Cortex of kidney (tissue), 1 donor: ENCODE measurements around the gene COMP.
"Not testable (repeated sequence)": the region's sequence is repeated elsewhere in the genome, so short reads cannot be mapped to it uniquely, and the experiment has no call there.

Experiments used
- DNase-seq: peaks from one replicate; lab custom pipeline; 2025; lab: John Stamatoyannopoulos, UW

Gene COMP

GRCh38 chr19:18790566-18791314 lies at the start of gene COMP:
COMP (minus strand) TSS chr19:18791305; CDS start chr19:18791269, 36 bp downstream.
- no peak for DNase-seq

DNA sequence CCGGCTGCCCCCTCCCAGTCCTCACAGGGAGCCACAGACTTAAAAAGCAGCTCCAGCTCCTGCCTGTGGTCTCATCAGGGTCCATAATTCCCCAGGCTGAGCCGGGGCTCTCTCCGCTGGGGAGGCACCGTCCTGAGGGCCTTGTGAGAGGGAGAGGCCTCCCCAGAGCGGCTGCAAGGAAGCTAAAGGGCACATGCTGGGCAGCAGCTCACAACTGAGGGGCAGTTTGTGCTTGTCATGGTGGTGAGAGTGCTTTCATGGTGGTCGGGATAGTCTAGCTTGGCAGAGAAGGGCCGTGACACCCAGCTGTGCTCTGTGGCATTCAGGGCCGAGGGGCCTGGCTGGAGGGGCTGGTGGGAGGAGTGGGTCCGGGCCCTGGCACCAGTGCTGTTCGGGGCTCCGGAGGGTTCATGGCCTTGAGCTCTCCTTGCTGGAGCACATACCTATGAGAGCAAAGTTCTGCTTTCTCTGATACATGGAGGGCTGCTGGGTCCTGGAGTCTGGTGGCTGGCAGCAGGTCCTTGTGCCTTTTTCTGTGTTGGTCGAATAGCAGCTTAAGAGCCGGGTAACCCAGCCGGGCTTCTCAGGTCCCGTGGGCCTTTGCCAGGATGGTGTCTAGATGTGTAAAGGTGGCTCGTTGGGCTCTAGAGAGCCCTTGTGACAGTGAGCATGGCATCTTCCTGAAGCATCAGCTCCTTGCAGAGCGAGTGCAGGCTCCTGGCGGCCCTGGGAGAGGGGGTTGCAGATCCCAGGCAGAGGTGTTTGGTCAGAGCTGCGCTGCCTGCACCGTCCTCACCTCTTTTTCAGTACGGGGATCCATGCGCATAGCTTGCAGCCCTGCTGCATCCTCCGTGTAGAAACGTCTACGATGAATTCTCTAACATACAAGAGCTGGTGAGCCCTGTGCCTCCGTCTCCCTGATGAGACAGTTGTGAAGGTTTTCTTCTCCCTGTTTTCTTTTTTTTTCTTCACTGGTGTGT lies 49.5 kb upstream of the COMP start:
- DNase-seq: no peak

- DNase-seq: no peak
Observed at GRCh38 chr19:18839465-18840287, 48.6 kb upstream of the COMP start.

DNA sequence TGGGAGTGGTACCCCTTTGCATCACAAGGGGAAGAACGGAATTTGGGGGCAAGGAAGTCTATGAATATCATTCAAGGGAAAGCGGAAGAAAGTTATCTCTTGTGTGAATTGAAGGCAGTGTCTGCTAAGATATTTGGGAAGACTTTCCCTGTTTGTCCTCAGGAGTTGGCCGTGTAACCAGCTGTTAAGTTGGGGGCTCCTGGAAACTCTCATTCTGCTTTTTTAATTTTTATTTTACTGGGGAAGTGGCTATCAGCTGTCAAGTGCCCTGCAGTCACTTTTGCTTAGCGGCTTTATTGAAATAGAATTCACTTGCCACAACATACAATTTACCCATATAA lies 43.5 kb upstream of the COMP start:
- no peak for DNase-seq

DNA sequence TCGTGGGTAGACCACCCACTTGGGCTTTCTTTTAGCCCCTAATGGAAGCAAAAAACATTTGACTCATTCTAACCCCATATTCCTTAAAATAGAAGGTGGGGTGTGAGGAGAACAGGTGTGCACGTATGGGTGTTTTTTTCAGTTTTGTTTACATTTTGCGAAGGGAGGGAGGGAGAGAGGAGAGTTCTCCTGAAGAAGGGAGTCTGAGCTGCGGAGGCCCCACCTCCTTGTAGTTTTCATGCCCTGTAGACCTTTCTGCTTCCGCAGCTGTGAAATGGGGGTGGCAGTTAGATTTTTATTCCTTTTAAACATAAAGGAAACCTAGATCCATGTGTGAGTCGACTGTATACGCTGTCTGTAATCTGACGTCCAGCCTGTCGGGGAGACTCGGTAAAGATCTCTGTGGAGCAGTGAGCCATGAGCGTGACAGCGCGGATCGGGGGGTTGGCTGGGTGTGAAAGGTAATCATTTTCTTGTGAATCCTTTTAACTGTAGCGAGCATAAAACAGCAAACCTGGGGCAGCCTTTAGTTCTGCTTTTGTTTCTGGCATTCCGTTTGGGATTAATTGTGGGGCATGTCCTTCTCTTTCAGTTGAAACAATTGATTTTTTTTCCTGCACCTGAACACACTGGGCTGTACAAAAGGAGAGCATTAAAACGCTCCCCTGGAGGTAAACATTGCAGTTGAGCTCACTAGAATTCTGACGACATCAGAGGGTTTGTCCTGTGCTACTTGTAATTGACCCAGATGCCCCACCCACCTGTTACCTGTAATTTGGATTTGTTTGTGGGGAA lies 42.9 kb upstream of the COMP start:
- no peak for DNase-seq

DNA sequence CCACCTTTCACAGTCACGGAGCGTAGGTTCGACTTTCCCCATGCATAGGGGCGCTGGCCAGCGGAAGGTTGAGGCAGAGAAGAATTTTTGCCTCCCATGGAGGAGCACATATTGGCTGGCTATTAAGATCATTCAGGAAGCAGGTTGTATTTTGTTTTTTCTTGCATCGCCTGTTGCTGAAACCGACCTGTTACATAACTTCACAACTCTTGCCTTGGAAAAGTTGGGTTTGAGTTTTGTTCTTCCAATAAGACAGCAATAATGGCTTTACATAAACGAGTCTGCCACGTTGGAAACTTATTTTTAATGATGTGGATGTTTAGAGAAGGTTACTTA lies 42.0 kb upstream of the COMP start:
- no peak for DNase-seq

DNA sequence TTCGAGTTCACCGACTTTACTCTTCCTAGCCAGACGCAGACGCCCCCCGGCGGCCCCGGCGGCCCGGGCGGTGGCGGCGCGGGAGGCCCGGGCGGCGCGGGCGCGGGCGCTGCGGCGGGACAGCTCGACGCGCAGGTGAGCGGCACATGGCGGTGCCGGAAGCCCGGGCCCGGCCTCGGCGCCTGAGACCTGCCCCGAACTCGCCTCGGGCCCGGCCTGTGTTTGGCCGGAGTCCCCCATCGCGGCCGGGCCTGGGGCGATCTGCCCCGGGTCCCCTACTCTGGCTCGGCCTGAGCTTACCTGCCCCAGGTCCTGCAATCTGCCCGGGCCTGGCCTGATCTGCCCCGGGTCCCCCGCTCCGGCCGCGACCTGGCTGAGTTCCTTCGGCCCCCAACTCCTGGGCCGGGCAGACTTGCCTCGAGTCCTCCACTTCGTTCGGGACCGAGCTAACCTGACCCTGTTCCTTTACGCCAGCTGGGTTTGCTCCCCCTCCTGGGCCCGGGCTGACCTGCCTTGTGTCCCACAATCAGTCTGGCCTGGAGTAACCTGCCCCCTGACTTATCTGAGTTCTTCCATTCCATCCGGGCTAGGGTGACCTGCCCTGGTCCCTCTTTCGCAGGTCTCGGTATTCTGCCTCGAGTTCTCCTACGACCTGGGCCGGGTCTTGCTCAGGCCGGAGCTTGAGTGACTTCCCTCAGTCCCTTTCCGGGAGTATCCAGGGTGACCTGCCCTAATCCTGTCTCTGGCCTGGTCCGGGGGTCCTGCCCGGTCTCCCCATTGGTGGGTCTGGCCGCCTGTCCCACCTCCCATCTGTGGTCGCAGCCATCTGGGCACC lies 41.4 kb upstream of the COMP start:
- DNase-seq: no peak

- DNase-seq: no peak
Observed at GRCh38 chr19:18831524-18832305, 40.6 kb upstream of the COMP start, which contains the start of gene UPF1. UPF1 (plus strand) TSS chr19:18831959; CDS start chr19:18832210, 251 bp downstream.

- DNase-seq: no peak
Observed at GRCh38 chr19:18830488-18830887, 39.4 kb upstream of the COMP start.

DNA sequence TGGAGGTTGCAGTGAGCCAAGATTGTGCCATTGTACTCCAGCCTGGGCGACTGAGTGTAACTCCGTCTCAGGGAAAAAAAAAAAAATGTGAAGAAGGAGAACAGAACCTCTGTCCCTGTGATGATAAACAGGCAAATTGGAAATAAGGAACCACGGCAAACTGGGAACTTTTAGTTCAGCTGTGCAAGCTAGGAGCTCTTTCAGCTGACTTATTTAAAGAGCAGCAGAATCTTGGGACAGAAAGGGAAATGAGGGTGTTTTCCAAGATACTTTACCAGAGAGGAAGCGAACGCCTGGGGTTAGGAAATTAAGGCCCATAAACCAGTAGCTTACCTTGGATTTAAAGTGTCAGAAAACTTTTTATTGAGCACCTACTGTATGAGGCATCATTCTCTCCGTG lies 37.7 kb upstream of the COMP start:
- no peak for DNase-seq

GRCh38 chr19:18817574-18817973 lies 26.5 kb upstream of the COMP start:
- no peak for DNase-seq

- not testable (repeated sequence) for DNase-seq
Observed at GRCh38 chr19:18816645-18817044, 25.5 kb upstream of the COMP start.

DNA sequence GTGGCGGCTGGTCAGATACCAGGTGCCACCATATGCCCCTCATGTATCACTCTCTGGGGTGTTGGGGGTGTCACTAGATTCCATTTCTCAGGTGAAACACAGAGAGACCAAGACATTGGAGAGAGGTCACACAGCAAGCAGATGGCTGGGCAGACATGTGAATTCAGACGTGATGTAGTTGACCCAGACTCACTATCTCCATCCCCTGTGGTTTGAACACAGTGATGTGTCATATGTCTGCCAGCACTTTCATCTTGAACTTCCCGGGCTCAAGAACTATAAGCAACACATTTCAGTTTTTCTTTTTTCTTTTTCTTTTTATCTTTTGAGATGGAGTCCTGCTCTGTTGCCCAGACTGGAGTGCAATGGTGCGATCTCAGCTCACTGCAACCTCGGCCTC lies 24.6 kb upstream of the COMP start:
- DNase-seq: no peak

GRCh38 chr19:18814063-18814462 lies 23.0 kb upstream of the COMP start:
- no peak for DNase-seq

GRCh38 chr19:18811638-18812037 lies 20.5 kb upstream of the COMP start:
- not testable (repeated sequence) for DNase-seq

DNA sequence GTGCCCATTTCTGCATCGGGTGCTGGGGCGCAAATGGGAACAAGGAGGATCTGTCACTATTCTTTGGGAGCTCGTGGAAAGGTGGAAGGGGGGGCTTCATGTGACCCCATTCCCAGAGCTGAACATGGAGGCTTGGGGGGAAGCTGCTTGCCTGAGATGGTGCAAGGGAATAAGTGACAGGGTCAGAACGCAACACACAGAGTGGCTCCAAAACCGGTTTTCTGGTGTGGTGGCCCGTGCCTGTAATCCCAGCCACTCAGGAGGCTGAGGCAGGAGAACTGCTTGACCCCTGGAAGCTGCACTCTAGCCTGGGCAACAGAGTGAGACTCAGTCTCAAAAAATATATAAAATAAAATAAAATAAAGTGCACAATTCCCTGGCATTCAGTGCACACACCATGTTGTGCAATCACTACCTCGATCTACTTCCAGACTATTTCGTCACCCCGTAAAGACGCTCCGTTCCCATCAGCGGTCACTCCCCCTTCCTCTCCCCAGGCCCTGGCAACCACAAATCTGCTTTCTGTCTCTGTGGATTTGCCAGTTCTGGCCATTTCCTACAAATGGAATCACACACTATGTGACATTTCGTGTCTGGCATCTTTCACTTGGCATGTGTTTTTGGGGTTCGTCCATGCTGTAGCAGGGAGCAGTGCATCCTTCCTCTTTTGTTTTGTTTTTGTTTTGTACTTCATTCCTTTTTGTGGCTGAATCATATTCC lies 18.2 kb upstream of the COMP start:
- no peak for DNase-seq

DNA sequence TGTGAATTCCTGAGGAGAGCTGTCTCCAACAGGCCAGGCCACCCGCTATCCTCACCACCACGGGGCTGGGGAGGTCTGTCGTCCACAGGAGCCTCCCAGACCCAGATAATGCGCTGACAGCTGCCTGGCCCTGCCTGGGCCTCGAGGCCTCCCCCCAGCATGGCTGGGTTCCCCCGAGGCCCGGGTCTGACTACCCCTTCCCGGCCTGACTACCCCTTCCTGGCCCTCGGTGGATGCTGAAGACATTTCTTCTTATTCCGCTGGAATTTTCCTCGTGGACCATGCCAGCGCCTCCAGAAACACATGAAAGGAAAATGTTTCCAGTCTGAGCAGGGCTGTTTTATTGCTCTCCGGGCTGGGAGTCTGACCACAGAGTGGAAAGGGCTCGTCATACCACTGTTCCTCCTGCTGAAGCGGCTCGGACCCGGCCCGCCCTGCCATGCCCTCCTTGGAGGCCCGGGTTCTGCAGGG lies 16.8 kb upstream of the COMP start:
- no peak for DNase-seq

DNA sequence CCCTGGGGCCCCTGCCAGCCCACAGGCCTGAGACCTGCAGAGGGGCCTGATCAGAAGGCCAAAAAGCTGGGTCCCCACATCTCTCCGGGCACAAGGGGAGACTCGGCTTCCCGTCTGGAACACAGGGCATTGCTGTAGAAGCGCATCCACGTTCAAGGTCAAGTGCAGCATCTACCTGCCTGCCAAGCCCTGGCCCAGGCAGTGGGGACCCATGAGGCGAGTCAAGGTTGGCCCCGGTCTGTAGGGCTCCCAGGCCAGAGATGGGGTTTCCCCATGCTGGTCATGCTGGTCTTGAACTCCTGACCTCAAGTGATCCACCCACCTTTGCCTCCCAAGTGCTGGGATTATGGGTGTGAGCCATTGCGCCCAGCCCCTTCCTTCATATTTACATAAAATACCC lies 13.5 kb upstream of the COMP start:
- no peak for DNase-seq

- DNase-seq: no peak
Observed at GRCh38 chr19:18804139-18804601, 13.1 kb upstream of the COMP start.
